ENCODE measurements around the gene TTC36.
"Not testable (repeated sequence)": the region's sequence is repeated elsewhere in the genome, so short reads cannot be mapped to it uniquely, and the experiment has no call there.

TTC36 gene

GRCh38 chr11:118532852-118533768 lies 5.8 kb downstream of the TTC36 start:
- no peak for DNase-seq

GRCh38 chr11:118533769-118534729 lies 6.8 kb downstream of the TTC36 start:
- no peak for DNase-seq

GRCh38 chr11:118535261-118535660 lies 8.0 kb downstream of the TTC36 start:
- DNase-seq = no peak

GRCh38 chr11:118536726-118537125 lies 9.5 kb downstream of the TTC36 start:
- DNase-seq = no peak

- no peak for DNase-seq
Observed at GRCh38 chr11:118537409-118537980, 10.2 kb downstream of the TTC36 start.

- DNase-seq = no peak
Observed at GRCh38 chr11:118544010-118544646, 16.9 kb downstream of the TTC36 start.

- no peak for DNase-seq
Observed at GRCh38 chr11:118544647-118545010, 17.4 kb downstream of the TTC36 start.

GRCh38 chr11:118545533-118545932 lies 18.3 kb downstream of the TTC36 start:
- DNase-seq = no peak

GRCh38 chr11:118547132-118547531 lies 19.9 kb downstream of the TTC36 start:
- DNase-seq = no peak

- no peak for DNase-seq
Observed at GRCh38 chr11:118552341-118552740, 25.1 kb downstream of the TTC36 start.

GRCh38 chr11:118560806-118561205 lies 33.5 kb downstream of the TTC36 start:
- no peak for DNase-seq

- DNase-seq = no peak
Observed at GRCh38 chr11:118565051-118565450, 37.8 kb downstream of the TTC36 start.

GRCh38 chr11:118569670-118570069 lies 42.4 kb downstream of the TTC36 start:
- DNase-seq = no peak

- DNase-seq = no peak
Observed at GRCh38 chr11:118570787-118571186, 43.5 kb downstream of the TTC36 start.

GRCh38 chr11:118571701-118572060 lies 44.4 kb downstream of the TTC36 start:
- peak in 1 of 5 experiments; percentile 12 for DNase-seq

GRCh38 chr11:118572061-118572980 lies 45.0 kb downstream of the TTC36 start, which contains the start of gene ARCN1:
Gene ARCN1 (plus strand): TSS chr11:118572409. CDS start chr11:118572548, 139 bp downstream.
- peak; percentile 48 to 88 (median 72) for DNase-seq

GRCh38 chr11:118572981-118573550 lies 45.8 kb downstream of the TTC36 start:
- DNase-seq = peak in 3 of 5 experiments; percentile 15 to 82 (median 38)

GRCh38 chr11:118574636-118575035 lies 47.4 kb downstream of the TTC36 start:
- DNase-seq = no peak

GRCh38 chr11:118577995-118578394 lies 50.7 kb downstream of the TTC36 start:
- not testable (repeated sequence) for DNase-seq
